GM10266 (cell line): ENCODE measurements around the gene SCLY.

Source experiments
- DNase-seq: peaks from one replicate; pipeline ENCODE4 v3.0.0; 2012; ENCODE audit errors: extremely low spot score
- TF ChIP-seq, protein P1 (sequence below): IDR thresholded peaks from 2 replicates; pipeline ENCODE4 v1.5.1; 2012; ENCODE audit warnings: mild to moderate bottlenecking, low read depth; ENCODE audit not compliant: control insufficient read depth, insufficient read depth; ENCODE audit errors: missing control alignments

SCLY gene

DNA sequence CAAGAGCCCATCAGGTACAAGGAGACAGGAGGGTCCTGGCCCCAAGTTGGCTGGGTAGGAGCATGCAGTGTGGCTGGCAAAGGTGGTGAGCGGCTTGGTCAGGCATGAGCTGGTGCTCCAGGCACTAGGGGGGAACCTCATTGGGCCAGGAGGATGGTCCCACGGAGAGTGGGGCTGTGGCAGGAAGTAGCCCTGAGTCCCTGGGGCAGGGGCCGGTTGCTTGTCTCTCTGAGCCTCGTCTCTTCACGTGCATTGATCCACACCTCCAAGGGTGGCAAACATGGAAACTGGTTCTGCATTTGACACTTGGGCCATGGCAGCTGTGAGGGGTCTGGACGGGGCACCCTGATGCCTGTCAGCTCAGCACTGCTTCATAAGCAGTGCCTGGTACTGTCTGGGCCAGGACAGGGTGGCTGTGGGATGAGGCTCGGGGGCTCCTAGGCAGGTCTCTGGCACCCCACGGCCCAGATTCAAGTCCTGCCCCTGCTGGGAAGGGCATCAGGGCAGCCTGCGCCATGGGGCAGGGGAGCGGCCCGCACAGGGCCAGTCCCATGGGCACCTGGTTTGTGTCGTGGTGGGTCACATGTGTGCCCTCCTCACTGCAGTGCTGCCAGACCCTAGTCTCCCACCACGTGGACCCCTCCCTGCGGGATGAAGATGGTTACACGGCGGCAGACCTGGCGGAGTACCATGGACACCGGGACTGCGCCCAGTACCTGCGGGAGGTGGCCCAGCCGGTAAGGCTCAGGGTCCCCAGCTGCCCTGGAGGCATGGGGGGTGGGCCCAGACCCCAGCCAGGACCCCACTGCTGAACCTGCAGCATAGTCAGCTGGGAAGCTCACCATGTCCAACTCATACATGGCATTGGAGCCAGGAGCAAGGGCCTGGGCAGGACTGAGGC lies 55.7 kb downstream of the SCLY start:
- TF ChIP-seq, protein P1, sequence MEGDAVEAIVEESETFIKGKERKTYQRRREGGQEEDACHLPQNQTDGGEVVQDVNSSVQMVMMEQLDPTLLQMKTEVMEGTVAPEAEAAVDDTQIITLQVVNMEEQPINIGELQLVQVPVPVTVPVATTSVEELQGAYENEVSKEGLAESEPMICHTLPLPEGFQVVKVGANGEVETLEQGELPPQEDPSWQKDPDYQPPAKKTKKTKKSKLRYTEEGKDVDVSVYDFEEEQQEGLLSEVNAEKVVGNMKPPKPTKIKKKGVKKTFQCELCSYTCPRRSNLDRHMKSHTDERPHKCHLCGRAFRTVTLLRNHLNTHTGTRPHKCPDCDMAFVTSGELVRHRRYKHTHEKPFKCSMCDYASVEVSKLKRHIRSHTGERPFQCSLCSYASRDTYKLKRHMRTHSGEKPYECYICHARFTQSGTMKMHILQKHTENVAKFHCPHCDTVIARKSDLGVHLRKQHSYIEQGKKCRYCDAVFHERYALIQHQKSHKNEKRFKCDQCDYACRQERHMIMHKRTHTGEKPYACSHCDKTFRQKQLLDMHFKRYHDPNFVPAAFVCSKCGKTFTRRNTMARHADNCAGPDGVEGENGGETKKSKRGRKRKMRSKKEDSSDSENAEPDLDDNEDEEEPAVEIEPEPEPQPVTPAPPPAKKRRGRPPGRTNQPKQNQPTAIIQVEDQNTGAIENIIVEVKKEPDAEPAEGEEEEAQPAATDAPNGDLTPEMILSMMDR: no peak
- DNase-seq: no peak

GRCh38 chr2:238117199-238118154 lies 56.7 kb downstream of the SCLY start:
- no peak for DNase-seq
- TF ChIP-seq, protein P1: no peak

DNA sequence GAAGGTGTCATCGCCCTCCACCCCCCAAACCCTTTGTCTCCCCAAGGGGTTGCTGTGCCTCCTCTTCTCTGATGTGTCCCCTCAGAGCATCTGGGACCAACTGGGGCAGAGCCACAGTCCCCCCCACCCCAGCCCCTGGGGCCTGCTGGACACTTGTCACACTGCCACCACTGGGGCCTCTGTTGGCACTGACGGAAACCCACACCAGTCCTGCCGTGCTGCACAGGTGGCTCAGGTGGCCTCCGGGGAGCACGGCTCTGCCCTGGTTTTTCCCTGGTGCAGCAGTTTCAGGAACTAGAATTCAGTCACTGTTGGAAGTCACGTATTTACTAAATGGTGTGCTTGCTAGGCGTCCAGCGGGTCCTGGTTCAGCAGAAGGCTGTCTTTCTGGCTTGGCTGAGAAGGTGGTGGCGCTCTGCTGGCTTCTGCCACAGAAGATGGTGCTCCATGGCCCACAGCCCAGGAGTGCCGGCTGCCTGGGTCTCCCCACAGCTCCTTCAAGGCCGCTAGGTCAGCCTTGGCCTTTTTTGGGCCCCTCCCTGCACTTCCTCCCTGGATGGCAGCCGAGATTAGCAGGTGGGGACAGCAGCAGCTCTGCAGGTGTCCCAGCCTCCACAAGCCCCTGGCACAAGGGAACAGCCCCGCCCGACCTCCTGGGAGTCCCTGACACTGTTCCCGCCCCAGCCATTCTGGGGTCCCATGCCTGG lies 59.1 kb downstream of the SCLY start:
- no peak for DNase-seq
- TF ChIP-seq, protein P1: no peak

GRCh38 chr2:238120463-238121298 lies 59.9 kb downstream of the SCLY start:
- TF ChIP-seq, protein P1: no peak
- DNase-seq: no peak

- DNase-seq: no peak
- TF ChIP-seq, protein P1: no peak
Observed at GRCh38 chr2:238121511-238122286, 60.9 kb downstream of the SCLY start.
